Hematopoietic multipotent progenitor cell (in vitro differentiated cells): Measurements from ENCODE around the gene PSMB7. TPM values are rescaled to one million over a fixed set of nuclear protein-coding genes. Genes with fewer than 3 reads are reported as not detected.

Experiments
- DNase-seq, 3 donors: peaks; one replicate each; pipeline ENCODE4 v3.0.0-alpha.2; 2011 to 2015; ENCODE audit warnings: low read depth in 2 of 3, low spot score in 2 of 3
- total RNA-seq: library from RNA; depleted of rRNA; stranded (reverse); fragments of >200 nt; gene quantifications from one replicate; pipeline ENCODE4 v1.2.3, GENCODE V29; 2012

PSMB7 gene
- total RNA-seq, 1 donor = 143 TPM

DNA sequence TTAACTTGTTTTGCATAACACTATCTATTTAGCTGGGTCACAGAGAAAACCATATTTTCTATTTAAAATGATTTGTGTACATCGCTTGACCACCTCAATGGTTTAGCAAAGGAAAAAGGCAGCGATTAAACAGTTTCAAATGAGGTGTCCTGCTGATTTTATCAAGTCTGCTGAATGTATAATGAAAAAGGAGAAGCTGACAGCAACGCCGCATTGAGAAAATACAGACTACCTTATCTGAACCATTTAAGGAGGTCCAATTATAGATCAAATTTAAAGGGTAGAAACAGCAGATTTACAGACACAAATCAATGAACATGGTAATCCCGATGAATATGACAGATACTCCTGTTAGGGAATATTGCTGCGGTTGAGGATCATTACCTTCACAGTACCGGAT, 29.6 kb downstream of the PSMB7 start:
- no peak for DNase-seq

DNA sequence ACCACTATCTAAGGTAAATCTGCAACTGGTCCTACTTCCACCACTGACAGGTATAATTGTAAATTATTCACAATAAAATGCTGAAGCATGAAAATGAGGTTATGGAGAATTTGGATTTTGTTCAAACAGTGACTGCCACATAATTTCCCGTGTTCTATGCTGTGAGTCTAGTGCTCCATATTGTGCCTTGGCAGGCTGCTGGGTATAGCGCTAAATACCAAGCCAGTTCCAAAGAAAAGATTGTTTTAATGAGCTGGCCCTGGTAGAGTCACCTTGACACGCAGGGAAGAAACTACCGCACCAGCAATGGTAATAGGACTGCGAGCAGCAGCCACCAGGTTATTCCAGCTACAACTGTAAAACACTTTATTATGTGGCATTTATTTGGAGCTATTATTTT, 30.4 kb downstream of the PSMB7 start:
- DNase-seq = no peak

DNA sequence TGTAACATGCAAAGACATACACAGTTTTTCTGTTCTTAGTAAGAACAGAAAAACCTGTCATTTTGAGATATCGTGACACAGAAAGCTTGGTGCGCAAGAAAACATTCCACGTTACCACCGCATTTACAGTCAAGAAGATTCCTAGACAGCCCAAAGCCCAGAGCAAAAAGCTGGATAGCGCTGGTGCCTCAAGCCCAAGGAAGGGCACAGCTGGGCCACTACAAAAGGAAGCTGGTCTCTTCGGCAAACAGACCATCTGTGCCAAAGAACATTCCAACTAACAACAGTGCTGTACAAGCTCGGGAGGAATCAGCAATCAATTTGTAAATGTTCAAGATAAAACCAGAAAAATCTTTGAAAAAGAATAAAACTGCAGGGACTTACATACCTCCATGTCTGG, 31.0 kb downstream of the PSMB7 start:
- no peak for DNase-seq

DNA sequence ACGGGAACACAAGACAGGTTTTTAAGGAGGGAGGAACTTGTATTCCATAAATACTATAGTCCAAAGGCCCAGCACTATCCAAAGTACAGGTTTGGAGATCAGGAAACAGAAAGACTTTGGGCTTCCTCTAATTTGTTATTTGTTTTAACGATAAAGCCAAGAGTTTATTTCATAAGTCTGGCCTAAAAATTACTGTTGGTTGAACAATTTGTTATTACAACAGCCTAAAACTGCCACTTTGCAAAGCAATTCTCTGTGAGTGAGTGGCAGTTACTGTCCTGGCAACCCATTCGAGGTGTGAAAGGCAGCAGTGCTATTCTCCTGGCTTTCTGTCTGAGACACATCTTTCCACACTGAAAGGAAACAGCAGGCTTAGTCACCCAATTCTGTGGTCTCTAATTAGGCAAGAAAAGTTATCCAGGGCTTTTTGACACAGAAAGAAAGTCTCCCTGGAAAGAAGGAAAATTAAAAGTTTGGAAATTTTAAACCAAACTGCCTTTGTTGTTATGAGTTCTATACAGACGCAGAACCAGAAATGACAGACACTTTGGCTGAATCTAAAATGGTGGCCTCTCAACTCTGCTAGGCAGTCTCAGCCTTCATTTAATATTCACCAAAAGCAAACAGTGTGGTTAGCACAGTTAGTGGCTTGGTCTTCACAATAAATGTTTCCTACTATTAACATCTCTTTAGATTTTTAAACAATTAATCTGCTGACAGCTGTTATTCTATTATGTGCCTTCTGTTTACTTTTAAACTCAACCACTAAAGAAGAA, 33.9 kb downstream of the PSMB7 start:
- DNase-seq = peak in 2 of 3 donors; percentile 24 to 37

DNA sequence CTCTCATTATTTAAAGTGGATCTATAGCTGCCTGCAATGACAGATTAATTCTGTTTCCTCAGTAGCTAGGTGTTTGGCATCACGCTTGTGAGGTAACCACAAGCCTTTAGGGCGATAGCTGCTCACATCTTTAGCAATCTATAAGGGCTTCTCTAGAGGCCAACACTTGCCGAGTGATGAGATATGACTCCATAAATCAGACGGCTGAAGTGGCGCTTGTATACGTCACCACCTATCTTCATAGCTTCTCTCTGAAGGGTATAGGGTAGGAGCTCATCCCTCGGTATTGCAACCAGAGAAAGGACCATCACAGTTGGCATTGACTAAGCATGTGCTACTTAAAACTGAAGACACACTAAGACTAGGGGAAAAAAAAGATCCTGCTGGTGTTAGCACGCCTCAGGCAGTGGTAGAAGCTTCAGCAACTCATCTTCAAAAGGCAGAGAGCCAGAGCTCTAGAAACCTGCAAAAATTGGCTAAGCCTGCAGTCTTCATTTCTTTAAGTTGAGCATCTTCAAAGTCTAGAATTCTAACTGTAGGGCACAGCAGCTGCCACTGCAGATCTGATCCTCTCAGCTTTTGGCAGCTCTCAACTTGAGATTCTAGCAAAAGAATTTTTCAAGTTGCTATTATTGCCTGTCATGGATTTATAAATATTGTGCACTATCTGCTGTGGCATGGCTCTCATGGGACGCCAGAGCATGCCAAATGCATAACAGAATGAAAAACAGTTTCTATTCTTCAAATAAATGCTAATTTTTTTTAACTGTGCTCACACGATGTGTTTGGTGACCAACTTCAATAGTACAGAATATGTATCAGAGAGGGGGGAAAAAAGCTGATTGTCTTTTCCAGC, 37.5 kb downstream of the PSMB7 start:
- no peak for DNase-seq

DNA sequence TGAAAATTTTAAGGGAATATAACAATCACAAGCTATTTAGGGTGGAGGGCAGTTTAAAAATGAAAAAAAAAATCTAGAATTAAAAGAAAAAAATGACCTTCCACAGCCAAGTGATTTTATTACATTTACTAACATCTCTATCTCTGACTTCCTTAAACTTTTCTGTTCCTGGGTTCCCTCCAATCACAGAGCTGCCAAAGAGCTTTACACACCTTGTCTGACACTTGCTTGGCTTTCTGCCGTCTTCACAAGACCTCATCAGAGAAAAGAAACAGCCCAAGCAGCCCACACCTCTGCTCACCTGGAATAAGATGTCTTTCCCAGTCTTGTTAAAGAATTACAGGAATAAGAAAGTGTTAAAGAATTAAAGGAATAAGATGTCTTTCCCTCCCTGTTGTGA, 38.9 kb downstream of the PSMB7 start:
- no peak for DNase-seq

DNA sequence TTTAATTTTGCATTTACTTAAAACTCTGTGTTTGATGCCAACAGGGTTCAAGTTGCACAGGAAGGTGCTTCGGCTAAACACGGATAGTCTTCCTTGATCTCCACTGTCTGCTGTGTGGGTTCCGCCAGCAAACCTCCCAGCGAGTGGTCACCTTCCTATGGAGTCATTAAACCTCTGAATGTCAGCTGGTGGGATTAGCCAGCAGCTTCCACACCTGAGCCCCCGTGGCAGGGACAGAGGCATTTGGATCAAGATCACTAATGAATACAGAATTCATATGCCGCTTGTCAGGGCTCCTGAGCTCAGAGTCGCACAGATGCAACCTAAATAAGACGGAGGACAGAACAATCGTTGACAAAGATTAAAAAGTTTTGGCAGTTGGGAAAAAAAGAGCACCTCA, 39.5 kb downstream of the PSMB7 start:
- DNase-seq = no peak

DNA sequence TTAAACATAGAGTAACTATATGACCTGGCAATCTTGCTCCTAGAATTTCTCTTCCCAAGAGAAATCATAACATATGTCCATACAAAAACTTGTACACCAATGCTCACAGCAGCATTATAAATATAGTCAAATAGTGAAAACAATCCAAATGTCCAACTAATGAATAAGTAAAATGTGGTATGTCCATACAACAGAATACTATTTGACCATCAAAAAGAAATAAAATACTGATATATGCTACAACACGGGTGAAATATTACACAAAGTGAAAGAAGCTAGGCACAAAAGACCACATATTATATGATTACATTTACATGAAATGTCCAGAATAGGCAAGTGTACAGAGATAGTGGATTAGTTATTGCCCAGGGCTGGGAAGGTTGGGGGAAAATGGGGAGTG, 41.4 kb downstream of the PSMB7 start:
- no peak for DNase-seq

DNA sequence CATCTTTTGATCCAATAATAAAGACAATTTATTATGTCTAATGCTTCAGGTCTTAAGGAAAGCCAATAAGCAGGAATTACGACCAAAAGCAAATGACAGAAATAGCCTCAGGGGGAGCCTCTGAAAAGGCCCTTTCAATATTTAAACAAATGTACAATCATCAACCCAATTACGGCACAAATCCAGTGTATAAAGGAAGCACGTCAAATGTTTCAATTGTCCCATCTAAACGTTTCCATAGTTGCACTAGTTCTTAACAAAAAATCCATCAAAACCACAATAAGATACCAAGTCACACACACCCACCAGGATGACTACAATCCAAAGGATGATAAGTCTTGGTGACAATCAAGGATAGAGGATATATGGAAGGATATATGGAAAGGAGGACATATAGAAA, 41.9 kb downstream of the PSMB7 start:
- no peak for DNase-seq

DNA sequence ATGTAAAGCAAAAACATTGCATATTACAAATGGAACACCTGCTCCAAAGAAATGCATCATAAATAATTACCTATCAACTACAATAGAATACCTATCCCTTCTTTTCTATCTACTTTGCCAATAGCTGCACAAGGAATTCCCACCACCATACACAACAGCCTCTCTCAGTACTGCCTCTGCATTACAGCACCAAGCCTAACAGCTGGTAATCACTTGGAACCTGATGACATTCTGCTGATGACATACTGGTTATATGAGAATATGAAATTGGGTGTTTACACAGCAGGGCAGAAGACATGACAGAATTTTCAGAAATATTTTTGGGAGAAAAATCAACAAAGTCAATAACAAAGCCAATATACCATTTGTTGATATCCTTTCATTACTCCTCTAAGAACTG, 43.2 kb downstream of the PSMB7 start:
- no peak for DNase-seq

DNA sequence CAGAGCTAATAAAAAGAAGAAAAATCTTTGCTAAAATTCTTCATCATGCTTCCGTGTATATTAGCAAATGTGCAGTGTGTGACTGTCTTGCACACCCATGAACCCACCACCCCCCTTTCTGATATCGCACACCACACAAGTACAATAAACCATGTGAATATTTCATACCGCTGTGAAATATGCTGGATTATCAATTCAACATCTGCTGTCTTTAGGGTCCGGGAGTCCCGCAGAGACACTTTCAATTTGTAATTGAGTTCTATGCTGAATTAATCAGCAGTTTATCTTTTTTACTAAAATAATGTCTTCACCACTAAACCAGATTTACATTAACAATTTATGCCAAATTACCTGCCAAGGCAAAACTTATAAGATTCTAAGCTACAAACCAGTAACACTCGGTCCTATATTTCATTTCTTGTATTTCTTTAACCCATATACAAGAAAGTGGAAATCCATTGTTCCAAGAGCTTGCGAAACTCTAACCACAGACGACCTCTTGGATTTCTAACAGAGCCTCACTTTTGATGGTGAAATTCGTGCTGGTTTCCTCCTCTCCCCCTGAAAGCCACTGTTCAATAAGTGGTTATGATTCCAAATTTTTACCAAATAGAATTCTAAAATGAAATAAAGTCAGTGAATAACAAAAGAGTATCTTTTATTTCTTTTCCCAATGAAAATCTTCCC, 44.2 kb downstream of the PSMB7 start:
- DNase-seq = no peak

DNA sequence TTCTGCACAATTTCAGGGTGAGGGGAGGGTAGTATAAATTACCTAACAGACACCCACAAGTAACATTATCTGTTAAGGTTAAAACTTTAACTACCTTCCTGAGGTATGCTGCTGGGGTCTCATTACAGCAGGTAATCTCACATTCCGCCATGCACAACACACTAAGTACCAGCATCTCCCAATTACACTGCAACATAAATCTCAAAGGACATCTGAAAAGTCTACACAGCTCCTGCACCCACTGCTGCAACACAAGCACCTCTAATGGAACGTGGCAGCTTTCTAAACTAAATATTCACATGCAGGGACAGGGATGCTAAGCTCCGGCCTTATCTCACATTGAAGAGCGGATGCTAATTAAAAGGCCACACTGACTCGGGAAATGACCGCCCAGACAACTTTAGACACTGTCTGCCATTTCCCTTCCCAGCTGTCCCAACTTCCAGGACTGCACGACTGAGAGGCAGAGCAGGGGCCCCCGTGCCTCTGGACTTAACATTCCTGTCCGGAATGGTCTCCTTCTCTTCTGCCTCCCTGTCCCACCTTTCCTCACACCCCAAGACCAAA, 45.9 kb downstream of the PSMB7 start:
- DNase-seq = no peak

DNA sequence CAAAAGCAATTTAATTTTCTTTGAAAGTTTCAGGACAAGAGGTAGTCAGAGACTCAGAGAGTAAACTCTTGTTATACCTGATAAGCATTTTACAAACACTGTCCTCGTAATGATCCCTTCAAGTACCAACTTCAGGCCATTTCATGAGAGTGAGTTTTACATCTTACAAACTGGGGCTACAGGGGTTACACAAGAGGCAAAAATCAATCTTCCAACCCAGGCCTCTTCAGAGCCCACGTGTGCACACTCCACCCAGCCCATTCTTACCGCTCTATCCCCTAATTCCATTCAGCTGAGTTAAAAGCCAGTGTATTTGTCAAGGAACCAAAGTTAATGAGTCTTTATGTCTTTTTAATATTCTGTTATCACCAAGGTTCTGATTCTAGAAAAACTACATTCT, 46.5 kb downstream of the PSMB7 start:
- no peak for DNase-seq

DNA sequence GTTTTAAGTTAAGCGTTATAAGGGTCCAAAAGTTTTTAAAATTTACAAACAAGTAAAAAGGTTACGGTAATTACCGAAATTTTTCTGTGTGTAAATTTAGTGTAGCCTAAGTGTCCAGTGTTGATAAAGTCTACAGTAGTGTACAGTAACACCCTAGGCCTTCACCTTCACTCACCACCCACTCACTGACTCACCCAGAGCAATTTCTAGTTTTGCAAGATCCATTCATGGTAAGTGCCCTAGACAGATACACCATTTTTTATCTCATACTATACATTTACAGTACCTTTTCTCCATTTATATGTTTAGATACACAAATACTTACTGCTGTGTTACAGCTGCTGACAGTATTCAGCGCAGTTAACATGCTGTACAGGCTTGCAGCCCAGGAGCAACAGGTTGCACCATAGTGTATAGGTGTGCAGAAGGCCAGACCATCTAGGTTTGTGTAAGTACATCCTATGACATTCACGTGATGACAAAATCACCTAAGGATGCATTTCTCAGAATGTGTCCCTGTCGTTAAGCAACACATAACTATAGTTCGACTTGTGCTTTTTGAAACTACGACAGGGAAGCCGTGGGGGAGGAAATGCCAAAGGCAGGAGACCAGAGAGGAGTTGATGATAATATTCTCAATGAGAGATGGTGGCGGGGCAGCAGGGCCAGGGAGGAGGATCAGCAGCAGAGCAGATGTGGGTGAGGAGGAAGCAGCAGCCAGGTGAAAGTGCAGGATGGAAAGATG, 48.6 kb downstream of the PSMB7 start:
- DNase-seq = no peak

DNA sequence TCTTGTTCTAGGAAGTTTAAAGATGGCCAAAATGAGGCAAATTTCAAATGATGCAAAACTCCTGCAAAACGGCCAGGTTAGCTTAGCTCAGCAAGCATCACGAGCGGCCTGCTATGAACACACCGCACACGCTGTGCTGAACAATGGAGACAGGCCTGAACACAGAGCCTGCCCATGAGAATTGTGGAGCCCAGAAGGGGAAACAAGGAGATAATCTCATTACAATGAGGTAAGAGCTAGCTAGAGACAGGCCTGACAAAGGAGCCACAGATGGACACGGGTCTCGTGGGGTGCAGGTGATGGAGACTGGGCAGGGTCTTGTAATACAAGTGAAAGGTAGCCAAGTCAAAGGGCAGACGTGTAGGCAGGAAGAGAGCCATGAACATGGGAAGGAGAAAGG, 50.2 kb downstream of the PSMB7 start:
- no peak for DNase-seq

DNA sequence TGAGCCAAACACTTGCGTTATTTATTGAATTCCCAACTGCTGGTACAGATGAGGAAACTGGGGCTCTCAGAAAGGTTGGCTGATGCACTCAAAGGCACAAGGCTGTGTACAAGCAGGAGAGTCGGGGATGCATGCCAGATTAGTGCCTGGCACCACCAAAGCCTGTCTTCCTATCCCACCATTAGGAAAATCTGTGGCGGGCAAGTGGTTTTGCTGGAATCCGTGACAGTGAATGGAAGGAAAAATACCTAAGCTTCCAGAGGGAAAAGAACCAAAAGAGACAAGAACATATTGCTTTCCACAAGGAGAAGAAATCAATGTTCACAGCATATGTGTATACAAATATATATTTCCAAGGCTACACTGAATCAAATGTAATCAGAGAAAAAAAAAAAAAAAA, 51.1 kb downstream of the PSMB7 start:
- no peak for DNase-seq

DNA sequence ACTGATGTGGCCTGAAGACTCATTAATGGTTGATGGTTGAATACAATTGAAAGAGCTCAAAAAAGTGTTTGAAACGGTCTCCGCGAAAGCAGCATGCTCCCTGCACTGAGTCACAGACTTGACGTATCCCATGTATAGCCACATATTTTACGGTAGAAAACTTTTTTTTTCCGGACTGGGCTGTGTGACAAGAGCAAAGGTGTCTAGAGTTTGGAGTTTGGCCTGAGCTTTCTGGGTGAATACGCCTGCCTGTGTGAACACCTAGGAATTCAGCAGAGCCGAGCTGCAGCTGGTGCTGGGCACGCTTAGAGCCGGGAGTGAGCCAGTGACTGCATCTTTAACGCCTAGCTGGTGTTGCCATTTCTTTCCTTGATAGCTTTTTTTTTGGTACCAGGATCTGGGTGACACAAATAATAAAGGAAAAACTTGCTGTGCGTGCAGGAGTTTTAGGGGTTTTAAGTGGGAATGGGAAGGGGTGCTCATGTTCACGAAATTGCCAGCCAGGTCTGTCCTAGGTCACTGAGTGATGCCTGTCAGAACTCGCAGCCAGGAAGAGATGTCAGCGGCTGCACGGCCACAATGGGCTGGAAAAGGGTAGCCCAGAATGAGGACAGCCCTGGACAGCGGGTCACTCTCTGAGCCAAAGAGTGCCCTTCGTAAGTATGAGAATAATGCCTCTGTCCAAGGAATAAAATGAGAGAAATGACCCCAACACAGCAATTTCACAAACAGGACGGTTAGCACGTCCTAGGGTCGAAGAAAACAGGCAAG, 51.7 kb downstream of the PSMB7 start:
- no peak for DNase-seq

DNA sequence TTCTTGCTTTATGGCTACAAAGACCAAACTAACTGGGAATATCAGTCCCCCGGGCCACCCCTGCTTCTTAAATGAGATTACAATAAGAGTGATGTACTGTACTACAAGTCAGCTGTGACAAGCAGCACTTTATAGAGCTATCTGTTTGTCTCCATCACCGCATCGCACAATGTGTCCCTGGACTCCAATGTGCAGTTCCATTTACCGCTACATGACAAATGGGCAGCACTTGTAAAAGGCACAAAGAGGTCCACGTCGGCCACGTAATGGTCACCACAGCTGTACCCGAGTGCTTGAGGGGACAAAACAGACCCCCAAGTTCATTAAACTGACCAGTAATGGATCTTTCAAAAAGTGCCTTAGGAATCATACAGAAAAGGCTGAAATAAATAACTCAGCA, 54.1 kb downstream of the PSMB7 start:
- no peak for DNase-seq

DNA sequence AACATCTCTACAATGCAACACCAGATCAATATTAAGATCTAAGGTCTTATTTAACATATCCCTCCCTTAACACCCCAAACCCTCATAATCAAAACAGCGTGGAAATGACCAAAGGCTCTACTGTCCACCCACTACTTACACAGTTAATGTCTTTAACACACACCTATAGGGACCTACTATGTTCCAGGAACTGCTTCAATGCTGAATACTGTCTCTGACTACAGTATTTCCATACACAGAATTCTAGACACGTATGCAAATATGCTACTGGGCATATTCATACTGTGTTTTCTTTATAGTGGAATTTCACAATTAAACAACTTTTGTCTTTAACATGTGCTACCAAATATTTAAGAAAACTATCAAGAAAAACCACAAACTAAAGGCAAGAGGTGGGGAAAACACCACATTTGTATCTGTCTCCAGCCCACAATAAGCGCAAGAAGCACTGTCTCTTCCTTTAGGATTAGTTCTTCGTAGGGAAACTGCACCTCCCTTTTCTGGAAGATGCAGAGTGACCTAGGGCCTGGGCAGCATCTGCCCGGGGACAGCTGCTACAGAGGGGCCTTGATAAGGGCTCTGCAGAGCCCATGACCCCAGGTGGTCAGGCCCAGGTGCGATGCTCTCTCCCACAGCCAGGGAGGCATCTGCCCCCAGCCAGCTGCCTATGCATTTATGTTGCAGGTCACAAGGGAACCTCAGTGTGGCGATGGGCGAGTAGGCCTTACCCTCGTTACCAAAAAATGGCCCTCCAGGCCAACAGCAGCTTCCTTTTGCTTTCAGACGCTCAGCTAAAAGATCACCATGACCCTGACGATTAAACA, 55.2 kb downstream of the PSMB7 start:
- DNase-seq = no peak
